H1 (cell line): ENCODE measurements around the gene CWC27. TPM values are rescaled to one million over a fixed set of nuclear protein-coding genes. Genes with fewer than 3 reads are reported as not detected.

Experiments used
- BACH1 ChIP-seq: IDR thresholded peaks from 2 replicates; pipeline ENCODE4 v1.6.1; 2012; ENCODE audit warnings: low read length, improper control_type of control experiment
- POU5F1 ChIP-seq: IDR thresholded peaks from 2 replicates; pipeline ENCODE4 v1.6.1; 2011; ENCODE audit warnings: low read depth, mild to moderate bottlenecking, low read length, moderate library complexity
- TBP ChIP-seq: IDR thresholded peaks from 2 replicates; pipeline ENCODE4 v1.6.1; 2011; ENCODE audit warnings: low read depth, low read length, improper control_type of control experiment
- polyA plus RNA-seq, 7 experiments: library from polyadenylated mRNA; depleted of rRNA in 3 of 7; stranded (reverse) in 5 of 7; unstranded in 2 of 7; fragments of >200 nt in 5 of 7; fragments of 200-250 nt in 2 of 7; gene quantifications; 1 replicate in 5 of 7; 2 replicates in 1 of 7; 4 replicates in 1 of 7; pipeline versions ENCODE4 v1.2.1 to v1.2.3, GENCODE V29; 2011 to 2013; ENCODE audit warnings: missing spikeins in 2 of 7, mixed read lengths in 2 of 7
- total RNA-seq: library from RNA; stranded (reverse); fragmentation: NEBNext Ultra II Directional; extraction: Animal tissue kit (Norgen Biotek cat#: 25700); gene quantifications from 2 replicates; pipeline ENCODE4 v1.2.1, GENCODE V29; 2021

The CWC27 gene
- total and polyA plus RNA-seq, 2 of the 8 experiments (the other 6 are each of a cell fraction or from before 2014, with no cell fraction given) = 24.9 to 43.4 TPM

DNA sequence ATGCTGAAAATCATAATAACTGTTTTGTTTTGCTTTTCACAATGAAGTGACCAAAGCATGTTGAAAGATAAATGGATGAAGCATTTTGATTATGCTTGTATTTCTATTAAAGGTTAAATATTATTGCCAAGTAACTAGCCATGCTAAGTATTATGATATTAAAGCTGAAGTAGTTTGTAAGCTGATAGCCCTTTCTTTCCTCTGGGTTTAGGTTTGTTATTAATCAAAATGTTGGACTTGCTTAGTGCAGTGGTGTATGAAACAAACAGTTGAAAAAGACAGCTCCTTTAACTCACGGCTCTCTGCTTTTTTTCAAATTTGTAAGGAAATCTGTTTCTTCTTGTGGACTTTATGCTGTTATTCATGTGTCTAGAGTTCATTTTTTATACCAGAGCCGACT, 246.0 kb downstream of the CWC27 start (continued):
- TF ChIP-seq BACH1 = no peak
- TF ChIP-seq POU5F1 = no peak
- TF ChIP-seq TBP = no peak
